Mesendoderm (in vitro differentiated cells): ENCODE results near the gene ADARB1.

Experiments
- DNase-seq: peaks from one replicate; pipeline ENCODE4 v3.0.0; 2013
- H2AK5ac ChIP-seq: 2 replicates; pipeline ENCODE4 v1.6.1; 2013; ENCODE audit warnings: low read length, inconsistent platforms
- H2BK120ac ChIP-seq: 2 replicates; pipeline ENCODE4 v1.6.1; 2013; ENCODE audit warnings: low read depth, mild to moderate bottlenecking, low read length, moderate library complexity, mixed read lengths
- H2BK15ac ChIP-seq: replicated peaks from 2 replicates; pipeline ENCODE4 v1.6.1; 2013; ENCODE audit warnings: low read depth, mild to moderate bottlenecking, moderate library complexity
- H2BK5ac ChIP-seq: 2 replicates; pipeline ENCODE4 v1.6.1; 2013; ENCODE audit warnings: low read length, inconsistent platforms
- H3K18ac ChIP-seq: 2 replicates; pipeline ENCODE4 v1.6.1; 2013; ENCODE audit warnings: mild to moderate bottlenecking, low read length, mixed read lengths
- H3K23ac ChIP-seq: one replicate; pipeline ENCODE4 v1.6.1; 2013; ENCODE audit warnings: low read length
- H3K27ac ChIP-seq: 2 replicates; pipeline ENCODE4 v1.5.1; 2013; ENCODE audit warnings: low read depth, mild to moderate bottlenecking, inconsistent platforms, low read length, moderate library complexity
- H3K27me3 ChIP-seq: 2 replicates; pipeline ENCODE4 v1.6.1; 2013; ENCODE audit warnings: low read length, control low read depth, mild to moderate bottlenecking, inconsistent platforms; ENCODE audit not compliant: insufficient read depth, poor library complexity
- H3K36me3 ChIP-seq: 2 replicates; pipeline ENCODE4 v1.6.1; 2013; ENCODE audit warnings: low read length, inconsistent platforms; ENCODE audit not compliant: control insufficient read depth, insufficient read depth
- H3K4ac ChIP-seq: one replicate; pipeline ENCODE4 v1.6.1; 2013; ENCODE audit warnings: low read depth, mild to moderate bottlenecking, low read length, moderate library complexity
- H3K4me1 ChIP-seq: 2 replicates; pipeline ENCODE4 v1.6.1; 2013; ENCODE audit warnings: low read depth, low read length, inconsistent platforms; ENCODE audit not compliant: control insufficient read depth
- H3K4me2 ChIP-seq: 2 replicates; pipeline ENCODE4 v1.6.1; 2013; ENCODE audit warnings: low read length
- H3K4me3 ChIP-seq: 2 replicates; pipeline ENCODE4 v1.5.1; 2013; ENCODE audit warnings: mild to moderate bottlenecking, low read length
- H3K56ac ChIP-seq: one replicate; pipeline ENCODE4 v1.6.1; 2013; ENCODE audit warnings: low read length
- H3K79me1 ChIP-seq: 2 replicates; pipeline ENCODE4 v1.6.1; 2013; ENCODE audit warnings: low read length, inconsistent platforms
- H3K79me2 ChIP-seq: 2 replicates; pipeline ENCODE4 v1.6.1; 2013; ENCODE audit warnings: mild to moderate bottlenecking, low read length; ENCODE audit not compliant: control insufficient read depth, insufficient read depth
- H3K9ac ChIP-seq: 2 replicates; pipeline ENCODE4 v1.6.1; 2013; ENCODE audit warnings: low read length, inconsistent platforms
- H4K5ac ChIP-seq: one replicate; pipeline ENCODE4 v1.6.1; 2013; ENCODE audit warnings: low read length
- H4K8ac ChIP-seq: one replicate; pipeline ENCODE4 v1.6.1; 2013; ENCODE audit warnings: low read depth, mild to moderate bottlenecking, control low read depth, low read length, moderate library complexity
- WGBS: extraction: QIAGEN DNeasy Blood & Tissue Kit; methylation state at CpG from one replicate; pipeline ENCODE4 v1.1.7; 2013; ENCODE audit warnings: low lambda C conversion rate, missing lambda C conversion rate; ENCODE audit not compliant: insufficient coverage; ENCODE audit errors: extremely low coverage; 5-methylcytosine and 5-hydroxymethylcytosine counted together

ADARB1 gene

DNA sequence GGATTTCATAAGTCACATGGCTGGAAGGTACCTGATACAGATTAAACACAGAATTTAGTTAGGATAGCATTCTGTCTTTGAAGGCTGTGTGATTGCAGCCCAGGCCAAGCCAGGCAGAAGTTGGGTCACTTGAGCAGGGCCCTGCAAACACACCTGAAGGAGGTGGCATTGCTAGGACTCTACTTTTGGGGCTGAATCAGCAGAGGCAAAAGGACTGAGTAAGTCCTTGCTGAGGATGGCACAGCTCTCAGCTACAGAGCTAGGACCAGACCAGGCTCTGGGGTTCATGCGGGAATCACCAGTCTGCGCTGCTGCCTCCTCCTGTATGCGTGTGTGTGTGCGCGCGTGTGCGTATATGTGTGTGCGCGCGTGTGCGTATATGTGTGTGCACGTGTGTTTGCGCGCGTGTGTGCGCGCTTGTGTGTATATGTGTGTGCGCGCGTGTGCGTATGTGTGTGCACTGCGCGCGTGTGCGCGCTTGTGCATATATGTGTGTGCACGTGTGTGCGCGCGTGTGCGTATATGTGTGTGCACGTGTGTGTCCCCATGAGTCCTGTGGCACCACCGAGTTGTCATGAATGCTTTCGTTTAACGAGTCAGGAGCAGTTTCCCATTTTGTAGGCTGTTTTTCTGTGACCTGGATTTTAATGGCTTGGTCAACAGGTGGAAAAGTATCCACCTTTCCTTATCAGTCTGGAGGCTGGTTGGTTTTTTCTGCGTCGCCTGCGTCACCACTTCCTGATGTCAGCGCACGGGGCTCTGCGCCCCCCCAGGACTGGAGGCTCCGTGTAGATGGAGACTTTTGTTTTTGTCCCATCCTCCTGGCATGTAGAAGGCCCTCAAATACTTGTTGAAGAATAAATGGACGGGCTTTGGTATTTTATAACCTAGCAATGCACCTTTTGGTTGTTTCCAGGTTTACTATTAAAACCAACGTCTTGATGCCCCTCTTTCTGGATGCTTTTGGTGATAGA is 34.7 kb downstream of the ADARB1 start:
- Histone ChIP-seq H4K5ac (no peak overlapping the region), H2BK15ac (no peak overlapping the region), H3K4me1 (no peaks in the 10 kb centered on the region), H3K23ac (no peak overlapping the region), H3K9ac (no peak overlapping the region), H3K18ac (no peak overlapping the region), H3K4me3 (no peak overlapping the region), H3K27ac (no peak overlapping the region), H2BK120ac (no peak overlapping the region), H2AK5ac (no peak overlapping the region), H2BK5ac (no peak overlapping the region), H3K4ac (no peak overlapping the region), H3K79me1 (peaks cover under 1% of the 10 kb centered on the region), H4K8ac (no peak overlapping the region), H3K4me2 (no peak overlapping the region), H3K79me2 (no peaks in the 10 kb centered on the region), H3K27me3 (no peaks in the 10 kb centered on the region), H3K56ac (no peak overlapping the region), H3K36me3 (no peaks in the 10 kb centered on the region)
- DNase-seq, result no peak
- no CpG with 5 or more reads among the region's 44 CpGs for WGBS

- H3K4me3 ChIP-seq, result no peak overlapping the region
- no peaks in the 10 kb centered on the region for H3K4me1 ChIP-seq
Observed at GRCh38 chr21:45109831-45110492, 35.6 kb downstream of the ADARB1 start.

GRCh38 chr21:45110873-45111624 is 36.7 kb downstream of the ADARB1 start:
- no peaks in the 10 kb centered on the region for H3K79me2 ChIP-seq
- H3K36me3 ChIP-seq, result no peaks in the 10 kb centered on the region
- H3K27ac ChIP-seq, result no peak overlapping the region
- no peak overlapping the region for H3K4ac ChIP-seq
- no peak overlapping the region for H2BK5ac ChIP-seq
- H3K4me3 ChIP-seq, result no peak overlapping the region
- no peak overlapping the region for H2BK120ac ChIP-seq
- H3K23ac ChIP-seq, result no peak overlapping the region
- no peak overlapping the region for H3K4me2 ChIP-seq
- no peak for DNase-seq
- H3K18ac ChIP-seq, result no peak overlapping the region
- H2AK5ac ChIP-seq, result no peak overlapping the region
- H3K4me1 ChIP-seq, result no peaks in the 10 kb centered on the region
- no peak overlapping the region for H3K56ac ChIP-seq
- H3K27me3 ChIP-seq, result no peaks in the 10 kb centered on the region
- no CpG with 5 or more reads among the region's 18 CpGs for WGBS
- no peak overlapping the region for H3K9ac ChIP-seq
- H4K8ac ChIP-seq, result no peak overlapping the region
- H4K5ac ChIP-seq, result no peak overlapping the region
- no peaks in the 10 kb centered on the region for H3K79me1 ChIP-seq
- no peak overlapping the region for H2BK15ac ChIP-seq

More at GRCh38 chr21:45109831-45110492, 35.6 kb downstream of the ADARB1 start:
- Histone ChIP-seq H2AK5ac (no peak overlapping the region), H4K8ac (no peak overlapping the region), H3K4ac (no peak overlapping the region), H3K79me1 (no peaks in the 10 kb centered on the region), H2BK120ac (no peak overlapping the region), H2BK15ac (no peak overlapping the region), H3K36me3 (no peaks in the 10 kb centered on the region), H3K56ac (no peak overlapping the region), H3K27ac (no peak overlapping the region), H3K23ac (no peak overlapping the region), H3K4me2 (no peak overlapping the region), H3K79me2 (no peaks in the 10 kb centered on the region), H3K9ac (no peak overlapping the region), H3K18ac (no peak overlapping the region), H4K5ac (no peak overlapping the region), H2BK5ac (no peak overlapping the region), H3K27me3 (no peaks in the 10 kb centered on the region)
- no peak for DNase-seq
- no CpG with 5 or more reads among the region's 15 CpGs for WGBS

DNA sequence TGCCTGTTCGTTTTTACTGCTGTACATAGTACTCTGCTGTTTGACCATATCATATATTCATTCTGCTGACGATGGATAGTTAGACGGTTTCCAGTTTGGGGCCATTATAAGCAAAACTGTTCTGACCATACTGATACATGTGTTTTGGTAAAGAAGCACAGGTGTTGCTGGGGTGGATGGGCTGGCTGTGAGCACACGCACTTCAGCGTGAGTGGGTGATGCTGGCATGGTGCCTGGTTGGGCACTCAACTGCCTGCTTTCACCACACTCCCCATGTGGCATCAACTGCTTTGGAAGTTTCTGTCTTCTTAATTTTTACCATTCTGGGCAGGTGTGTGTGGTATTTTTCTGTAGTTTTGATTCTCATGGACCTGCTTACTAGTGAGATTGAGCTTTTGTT is 37.3 kb downstream of the ADARB1 start:
- Histone ChIP-seq H3K4me3 (no peak overlapping the region), H3K27me3 (no peaks in the 10 kb centered on the region), H3K79me2 (no peaks in the 10 kb centered on the region), H4K8ac (no peak overlapping the region), H2BK5ac (no peak overlapping the region), H3K18ac (no peak overlapping the region), H3K4me2 (no peak overlapping the region), H3K4ac (no peak overlapping the region), H2BK120ac (no peak overlapping the region), H3K9ac (no peak overlapping the region), H2BK15ac (no peak overlapping the region), H3K27ac (no peak overlapping the region), H3K79me1 (no peaks in the 10 kb centered on the region), H3K4me1 (no peaks in the 10 kb centered on the region), H4K5ac (no peak overlapping the region), H2AK5ac (no peak overlapping the region), H3K36me3 (no peaks in the 10 kb centered on the region), H3K56ac (no peak overlapping the region), H3K23ac (no peak overlapping the region)
- DNase-seq, result no peak
- WGBS, result no CpG with 5 or more reads among the region's 5 CpGs

DNA sequence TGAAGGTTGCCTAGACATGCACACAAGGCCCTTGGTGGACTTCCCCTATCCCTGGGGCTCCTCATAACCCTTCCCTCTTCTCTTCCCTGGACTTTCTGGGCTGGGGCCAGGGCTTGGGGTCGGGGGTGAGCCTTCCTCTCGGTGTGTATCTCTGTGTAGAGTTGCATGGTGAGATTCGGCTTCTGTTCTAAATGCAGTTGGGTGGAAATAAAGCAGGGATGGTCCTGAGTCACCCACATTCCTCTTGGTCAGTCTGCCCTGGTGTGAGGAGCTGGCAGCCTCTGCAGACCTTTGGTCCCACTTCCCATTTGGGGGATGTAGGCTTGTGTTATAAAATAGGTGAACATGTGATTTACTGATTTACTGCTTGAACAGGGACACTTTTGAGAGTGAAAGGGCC is 38.0 kb downstream of the ADARB1 start:
- H4K5ac ChIP-seq, result no peak overlapping the region
- H2BK5ac ChIP-seq, result no peak overlapping the region
- no peaks in the 10 kb centered on the region for H3K4me1 ChIP-seq
- H2BK15ac ChIP-seq, result no peak overlapping the region
- no peak overlapping the region for H3K23ac ChIP-seq
- no peak overlapping the region for H2BK120ac ChIP-seq
- no peak overlapping the region for H3K18ac ChIP-seq
- no peaks in the 10 kb centered on the region for H3K79me1 ChIP-seq
- H3K9ac ChIP-seq, result no peak overlapping the region
- H3K27me3 ChIP-seq, result no peaks in the 10 kb centered on the region
- no peak overlapping the region for H4K8ac ChIP-seq
- no peak for DNase-seq
- WGBS, result no CpG with 5 or more reads among the region's 3 CpGs
- no peak overlapping the region for H3K56ac ChIP-seq
- no peak overlapping the region for H3K4ac ChIP-seq
- H3K36me3 ChIP-seq, result no peaks in the 10 kb centered on the region
- no peak overlapping the region for H2AK5ac ChIP-seq
- no peak overlapping the region for H3K4me2 ChIP-seq
- H3K4me3 ChIP-seq, result no peak overlapping the region
- H3K27ac ChIP-seq, result no peak overlapping the region
- H3K79me2 ChIP-seq, result no peaks in the 10 kb centered on the region
